Activated CD8-positive, alpha-beta T cell treated with anti-CD3 and anti-CD28 coated beads for 36 hours (primary cell): ENCODE results near the gene TMEM121. TPM values are rescaled to one million over a fixed set of nuclear protein-coding genes. Genes with fewer than 3 reads are reported as not detected.
"Not testable (repeated sequence)": the region's sequence is repeated elsewhere in the genome, so short reads cannot be mapped to it uniquely, and the experiment has no call there.

ENCODE experiments used
- ATAC-seq: fragments of 200-7000 bp; cut with Tn5 transposase; one replicate; pipeline ENCODE4 v1.10.0; 2021; ENCODE audit warnings: mild to moderate bottlenecking, moderate library complexity
- CTCF ChIA-PET: fragments of 350-600 bp; sonication (Branson Sonifier 250); formaldehyde crosslinking; loops from one replicate; lab custom pipeline; 2021; ENCODE audit warnings: antibody characterized with exemption; lab: Charles Lee
- POLR2A ChIA-PET: fragments of 350-600 bp; sonication (Branson Sonifier 250); formaldehyde crosslinking; loops from one replicate; lab custom pipeline; 2021; ENCODE audit warnings: antibody characterized with exemption; lab: Charles Lee
- DNase-seq: peaks from one replicate; pipeline ENCODE4 v3.0.0-alpha.2; 2020
- H3K27ac Mint-ChIP-seq: one replicate; pipeline ENCODE4 v1.8.0; 2021; ENCODE audit warnings: mild to moderate bottlenecking, mixed read lengths
- H3K27me3 Mint-ChIP-seq: one replicate; pipeline ENCODE4 v1.8.0; 2021; ENCODE audit warnings: mixed read lengths
- H3K36me3 Mint-ChIP-seq: one replicate; pipeline ENCODE4 v1.8.0; 2021; ENCODE audit warnings: low read depth, mixed read lengths
- H3K4me1 Mint-ChIP-seq: one replicate; pipeline ENCODE4 v1.8.0; 2021; ENCODE audit warnings: low read depth, mixed read lengths
- H3K4me3 Mint-ChIP-seq: one replicate; pipeline ENCODE4 v1.8.0; 2021; ENCODE audit warnings: mild to moderate bottlenecking, moderate library complexity, mixed read lengths
- H3K9me3 Mint-ChIP-seq: one replicate; pipeline ENCODE4 v1.8.0; 2021; ENCODE audit warnings: mixed read lengths
- CTCF ChIP-seq: fragments of 200-600 bp; IDR thresholded peaks from one replicate; pipeline ENCODE4 v1.8.0; 2022; ENCODE audit warnings: antibody characterized with exemption, mild to moderate bottlenecking
- intact Hi-C: fragments of 100-400 bp; cut with micrococcal nuclease; formaldehyde crosslinking; loops from one replicate; pipeline ENCODE4 v1.10.0; 2022
- total RNA-seq, 2 experiments: library from RNA; stranded (reverse); gene quantifications; one replicate each; pipeline ENCODE4 v1.2.3, GENCODE V29; 2021

The TMEM121 gene
- total RNA-seq, 2 experiments from 2014 or later: 12.0 to 12.1 TPM

DNA sequence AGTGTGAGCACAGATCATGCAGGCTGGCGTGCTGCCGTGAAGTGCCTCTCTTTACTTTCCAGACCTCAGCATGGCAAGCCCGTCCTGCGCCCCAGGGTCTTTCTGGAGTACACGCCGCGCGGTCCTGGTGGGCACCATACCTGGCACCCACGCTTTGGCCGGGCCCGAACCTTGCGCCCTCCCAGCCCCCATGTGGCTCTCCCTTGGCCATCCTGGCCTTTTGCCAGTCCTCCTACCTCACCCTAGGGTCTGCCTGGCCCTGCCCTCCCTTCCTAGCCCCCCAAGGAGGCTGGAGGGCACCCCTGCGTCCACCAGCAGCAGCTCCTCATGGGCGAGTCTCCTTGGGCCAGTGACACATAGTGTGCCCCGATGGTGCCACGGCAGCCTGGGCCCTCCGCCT lies 48.0 kb downstream of the TMEM121 start:
- POLR2A ChIA-PET, H3K4me1 Mint-ChIP-seq, H3K36me3 Mint-ChIP-seq, DNase-seq, H3K9me3 Mint-ChIP-seq, CTCF ChIA-PET, H3K27me3 Mint-ChIP-seq, H3K4me3 Mint-ChIP-seq, ATAC-seq, H3K27ac Mint-ChIP-seq, intact Hi-C loops: not testable (repeated sequence)

GRCh38 chr14:105575016-105575700 lies 48.8 kb downstream of the TMEM121 start:
- H3K27ac Mint-ChIP-seq, H3K9me3 Mint-ChIP-seq, DNase-seq, H3K36me3 Mint-ChIP-seq, H3K4me1 Mint-ChIP-seq, CTCF ChIA-PET, POLR2A ChIA-PET, H3K27me3 Mint-ChIP-seq, H3K4me3 Mint-ChIP-seq, intact Hi-C loops: not testable (repeated sequence)
- peak; percentile 61 for ATAC-seq

DNA sequence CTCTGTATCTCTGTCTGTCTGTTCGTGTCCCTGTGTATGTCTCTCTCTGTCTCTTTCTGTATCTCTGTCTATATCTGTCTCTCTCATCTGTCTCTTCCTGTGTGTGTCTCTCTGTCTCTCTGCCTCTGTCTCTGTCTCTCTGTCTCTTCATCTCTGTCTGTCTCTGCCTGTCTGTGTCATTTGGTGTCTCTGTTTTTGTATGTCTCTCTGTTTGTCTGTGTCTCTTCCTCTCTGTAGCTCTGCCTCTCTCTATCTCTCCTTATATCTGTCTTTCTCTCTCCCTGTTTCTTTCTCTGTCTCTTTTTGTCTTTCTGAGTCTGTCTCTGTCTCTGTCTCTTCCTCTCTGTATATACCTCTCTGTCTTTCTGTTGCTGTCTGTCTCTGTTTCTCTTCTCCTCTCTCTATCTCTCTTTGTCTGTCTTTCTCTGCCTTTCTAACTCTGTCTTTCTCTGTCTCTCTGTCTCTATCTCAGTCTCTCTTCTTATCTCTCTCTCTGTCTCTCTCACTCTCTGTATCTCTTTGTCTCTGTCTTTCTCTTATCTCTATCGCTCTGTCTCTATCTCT lies 50.2 kb downstream of the TMEM121 start:
- H3K9me3 Mint-ChIP-seq: no peaks in the 10 kb centered on the region
- ATAC-seq (no peak), DNase-seq (no peak)
- no peaks in the 10 kb centered on the region for H3K27me3 Mint-ChIP-seq
- no peak overlapping the region for H3K27ac Mint-ChIP-seq
- H3K4me3 Mint-ChIP-seq: no peak overlapping the region
- peak; percentile 22 for TF ChIP-seq CTCF
- H3K4me1 Mint-ChIP-seq: no peaks in the 10 kb centered on the region
- intact Hi-C loops: no loop called here
- ChIA-PET POLR2A (no interaction called here), CTCF (no interaction called here)
- H3K36me3 Mint-ChIP-seq: no peaks in the 10 kb centered on the region

DNA sequence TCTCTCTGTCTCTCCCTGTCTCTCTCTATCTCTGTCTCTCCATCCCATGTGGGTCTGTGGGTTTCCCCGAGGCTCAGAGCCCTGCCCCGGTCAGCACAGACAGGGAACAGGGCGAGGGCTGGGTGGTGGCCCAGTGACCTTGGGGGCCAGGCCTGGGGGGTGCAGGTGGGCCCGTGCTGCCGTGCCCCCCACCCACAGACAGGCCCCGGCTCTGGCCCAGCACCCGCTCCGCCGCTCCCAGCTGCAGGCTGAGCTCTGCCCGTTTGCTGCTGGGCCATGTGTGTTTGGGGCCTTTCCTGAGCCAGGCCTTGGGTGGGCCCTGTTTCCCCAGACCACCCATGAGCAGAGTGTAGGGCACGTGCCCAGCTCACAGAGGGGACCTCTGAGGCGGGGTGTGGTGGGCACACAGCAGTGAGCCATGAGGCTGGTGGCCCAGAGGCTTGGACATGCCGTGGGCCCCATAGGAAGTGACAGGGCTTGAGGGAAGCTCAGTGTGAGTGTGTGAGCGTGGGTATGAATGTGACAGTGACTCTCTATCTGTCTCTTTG lies 51.0 kb downstream of the TMEM121 start:
- Mint-ChIP-seq H3K4me1 (no peaks in the 10 kb centered on the region), H3K27ac (no peak overlapping the region), H3K36me3 (no peaks in the 10 kb centered on the region), H3K4me3 (no peak overlapping the region), H3K9me3 (no peaks in the 10 kb centered on the region), H3K27me3 (no peaks in the 10 kb centered on the region)
- CTCF ChIA-PET: no interaction called here
- ATAC-seq: no peak
- intact Hi-C loops: no loop called here
- POLR2A ChIA-PET: no interaction called here
- DNase-seq: peak; percentile 22
- TF ChIP-seq CTCF: no peak

DNA sequence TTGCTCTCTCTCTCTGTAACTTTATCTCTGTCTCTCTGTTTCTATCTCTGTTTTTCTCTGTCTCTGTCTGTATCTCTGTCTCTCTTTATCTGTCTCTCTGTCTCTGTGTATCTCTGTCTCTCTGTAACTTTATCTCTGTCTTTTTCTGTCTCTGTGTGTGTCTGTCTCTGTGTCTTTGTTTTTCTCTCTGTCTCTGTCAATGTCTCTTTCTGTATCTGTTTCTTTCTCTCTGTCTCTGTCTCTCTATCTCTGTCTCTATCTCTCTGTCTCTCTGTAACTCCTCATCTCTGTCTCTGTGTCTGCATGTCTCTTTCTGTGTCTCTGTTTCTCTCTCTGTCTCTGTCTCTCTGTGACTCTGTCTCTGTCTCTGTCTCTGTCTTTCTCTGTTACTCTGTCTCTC lies 51.7 kb downstream of the TMEM121 start:
- Mint-ChIP-seq H3K27ac (no peak overlapping the region), H3K27me3 (no peaks in the 10 kb centered on the region), H3K36me3 (no peaks in the 10 kb centered on the region), H3K4me3 (no peak overlapping the region), H3K9me3 (no peaks in the 10 kb centered on the region), H3K4me1 (no peaks in the 10 kb centered on the region)
- ChIA-PET CTCF (no interaction called here), POLR2A (no interaction called here)
- no peak for DNase-seq
- peak; percentile 11 for TF ChIP-seq CTCF
- no peak for ATAC-seq
- intact Hi-C loops: no loop called here

GRCh38 chr14:105579221-105579620 lies 52.8 kb downstream of the TMEM121 start:
- H3K4me1 Mint-ChIP-seq, CTCF ChIA-PET, H3K36me3 Mint-ChIP-seq, DNase-seq, H3K27me3 Mint-ChIP-seq, POLR2A ChIA-PET, H3K27ac Mint-ChIP-seq, H3K4me3 Mint-ChIP-seq, intact Hi-C loops, H3K9me3 Mint-ChIP-seq, ATAC-seq: not testable (repeated sequence)

Other genes with a start within 250 kb of the TMEM121 start
- gene BRF1, start 225.6 kb upstream of the TMEM121 start, total RNA-seq: 10 to 100 TPM; 25.3 to 26.6 TPM
- gene PACS2, start 211.8 kb upstream of the TMEM121 start, total RNA-seq: 10 to 100 TPM; 26.7 to 30.4 TPM
- gene TEX22, start 128.0 kb upstream of the TMEM121 start, total RNA-seq: 1 to 10 TPM; 1.2 to 2.2 TPM
- 100 to 1,000 TPM; 133 to 140 TPM for gene MTA1, start 106.8 kb upstream of the TMEM121 start, total RNA-seq
- under 1 TPM in 1 of 2 experiments, not detected in 1; 0.45 TPM for gene CRIP2, start 51.8 kb upstream of the TMEM121 start, total RNA-seq
- 10 to 100 TPM; 93.9 to 95.7 TPM for gene CRIP1, start 39.7 kb upstream of the TMEM121 start, total RNA-seq
- gene TEDC1, start 35.3 kb upstream of the TMEM121 start, total RNA-seq: 10 to 100 TPM; 30.1 to 31.1 TPM